Neural crest cell (in vitro differentiated cells): ENCODE results near the gene PTPN4. TPM values are rescaled to one million over a fixed set of nuclear protein-coding genes. Genes with fewer than 3 reads are reported as not detected.

ENCODE experiments used
- DNase-seq: peaks from one replicate; pipeline ENCODE4 v3.0.0; 2021; ENCODE audit warnings: low read depth, mixed read lengths, low spot score
- H3K27ac Mint-ChIP-seq: one replicate; pipeline ENCODE4 v1.8.0; 2021; ENCODE audit warnings: mild to moderate bottlenecking, mixed read lengths; ENCODE audit not compliant: unreplicated experiment
- H3K27me3 Mint-ChIP-seq: 2 replicates; pipeline ENCODE4 v1.8.0; 2021; ENCODE audit warnings: low read depth, mild to moderate bottlenecking, mixed read lengths
- H3K36me3 Mint-ChIP-seq: 2 replicates; pipeline ENCODE4 v1.8.0; 2021; ENCODE audit warnings: low read depth, mild to moderate bottlenecking, mixed read lengths
- H3K4me1 Mint-ChIP-seq: 2 replicates; pipeline ENCODE4 v1.8.0; 2021; ENCODE audit warnings: mixed read lengths
- H3K4me3 Mint-ChIP-seq: one replicate; pipeline ENCODE4 v1.8.0; 2021; ENCODE audit warnings: mild to moderate bottlenecking, mixed read lengths
- H3K9me3 Mint-ChIP-seq: 2 replicates; pipeline ENCODE4 v1.8.0; 2021; ENCODE audit warnings: mixed read lengths
- total RNA-seq: library from RNA; stranded (reverse); gene quantifications from 2 replicates; pipeline ENCODE4 v1.2.1, GENCODE V29; 2021
- TF ChIP-seq, protein P1 (sequence below): fragments of 200-600 bp; sonication (generic); conservative IDR thresholded peaks from 2 replicates; pipeline ENCODE4 v1.5.0; 2021; ENCODE audit warnings: antibody characterized with exemption, mild to moderate bottlenecking

Gene PTPN4
- total RNA-seq, 1 donor from 2014 or later = 39.3 TPM

DNA sequence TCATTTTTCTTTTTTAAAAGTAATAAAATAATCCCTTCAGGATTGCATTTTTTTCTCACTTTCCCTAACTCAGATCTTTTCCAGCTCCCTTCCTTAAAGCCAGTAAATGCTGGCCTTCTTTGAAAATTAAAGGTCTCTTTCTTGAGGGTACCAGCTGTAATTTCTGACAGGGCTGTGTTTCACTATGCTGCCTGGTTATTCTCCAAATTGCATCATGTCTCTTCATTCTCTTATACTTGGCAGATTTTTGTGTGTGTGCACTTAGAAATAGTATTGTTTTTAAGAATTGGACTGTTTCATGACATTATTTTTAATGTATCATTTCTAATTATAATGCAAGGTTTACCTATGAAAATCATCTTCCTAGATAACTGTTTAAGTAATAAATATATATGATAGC, 181.1 kb downstream of the PTPN4 start:
- H3K36me3 Mint-ChIP-seq = peaks cover 6% of the 10 kb centered on the region
- H3K4me1 Mint-ChIP-seq = no peaks in the 10 kb centered on the region
- H3K4me3 Mint-ChIP-seq = no peak overlapping the region
- H3K27me3 Mint-ChIP-seq = no peaks in the 10 kb centered on the region
- no peak overlapping the region for H3K27ac Mint-ChIP-seq
- TF ChIP-seq, protein P1, sequence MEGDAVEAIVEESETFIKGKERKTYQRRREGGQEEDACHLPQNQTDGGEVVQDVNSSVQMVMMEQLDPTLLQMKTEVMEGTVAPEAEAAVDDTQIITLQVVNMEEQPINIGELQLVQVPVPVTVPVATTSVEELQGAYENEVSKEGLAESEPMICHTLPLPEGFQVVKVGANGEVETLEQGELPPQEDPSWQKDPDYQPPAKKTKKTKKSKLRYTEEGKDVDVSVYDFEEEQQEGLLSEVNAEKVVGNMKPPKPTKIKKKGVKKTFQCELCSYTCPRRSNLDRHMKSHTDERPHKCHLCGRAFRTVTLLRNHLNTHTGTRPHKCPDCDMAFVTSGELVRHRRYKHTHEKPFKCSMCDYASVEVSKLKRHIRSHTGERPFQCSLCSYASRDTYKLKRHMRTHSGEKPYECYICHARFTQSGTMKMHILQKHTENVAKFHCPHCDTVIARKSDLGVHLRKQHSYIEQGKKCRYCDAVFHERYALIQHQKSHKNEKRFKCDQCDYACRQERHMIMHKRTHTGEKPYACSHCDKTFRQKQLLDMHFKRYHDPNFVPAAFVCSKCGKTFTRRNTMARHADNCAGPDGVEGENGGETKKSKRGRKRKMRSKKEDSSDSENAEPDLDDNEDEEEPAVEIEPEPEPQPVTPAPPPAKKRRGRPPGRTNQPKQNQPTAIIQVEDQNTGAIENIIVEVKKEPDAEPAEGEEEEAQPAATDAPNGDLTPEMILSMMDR = no peak
- no peaks in the 10 kb centered on the region for H3K9me3 Mint-ChIP-seq
- no peak for DNase-seq

DNA sequence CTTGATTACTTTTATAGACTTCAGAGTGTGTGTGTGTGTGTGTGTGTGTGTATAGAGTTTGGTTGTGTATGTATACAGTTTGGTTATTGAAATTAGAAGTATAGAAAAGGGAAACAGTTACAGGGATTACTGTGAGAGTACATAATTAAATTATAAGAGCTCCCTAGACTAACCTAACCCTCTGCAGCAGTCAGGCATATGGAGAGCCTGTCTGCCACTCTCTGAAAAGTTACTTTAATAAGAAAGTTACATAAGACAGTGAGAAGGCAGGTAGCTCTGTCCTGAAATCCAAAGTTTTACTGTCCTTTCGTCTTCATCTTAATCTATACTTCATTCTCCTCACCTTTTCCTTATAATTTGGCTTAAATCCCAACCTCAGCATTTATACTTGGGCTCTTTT, 181.7 kb downstream of the PTPN4 start:
- H3K4me1 Mint-ChIP-seq = no peaks in the 10 kb centered on the region

DNA sequence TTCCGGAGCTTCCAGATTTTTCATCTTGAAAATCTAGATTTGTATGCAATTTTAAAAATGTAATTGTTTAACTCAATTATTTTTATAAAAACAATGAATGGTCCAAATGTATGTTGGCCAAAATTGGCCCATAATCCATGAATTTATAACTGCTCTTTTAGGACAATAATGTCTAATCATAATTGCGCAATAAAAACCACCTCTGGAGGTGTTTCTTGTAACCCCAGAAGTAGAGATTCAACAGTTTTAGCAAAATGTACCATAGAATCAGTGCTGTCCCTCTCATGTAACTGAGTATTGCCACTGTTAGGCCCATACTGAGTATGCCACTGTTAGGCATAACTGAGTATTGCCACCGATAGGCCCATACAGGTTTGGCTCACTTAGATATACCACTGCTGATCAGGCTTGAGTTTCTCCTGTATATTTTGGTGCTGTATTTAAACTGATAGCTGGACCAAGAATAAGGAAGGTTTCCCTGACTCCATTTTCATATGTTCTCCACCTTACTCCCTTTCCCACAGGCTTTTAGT, 182.3 kb downstream of the PTPN4 start:
- Mint-ChIP-seq H3K4me1 (no peaks in the 10 kb centered on the region), H3K36me3 (peaks cover 3% of the 10 kb centered on the region), H3K27me3 (no peaks in the 10 kb centered on the region), H3K4me3 (no peak overlapping the region), H3K27ac (no peak overlapping the region), H3K9me3 (no peaks in the 10 kb centered on the region)
- DNase-seq = no peak
- TF ChIP-seq, protein P1 = no peak

More for the DNA sequence above, 181.7 kb downstream of the PTPN4 start:
- TF ChIP-seq, protein P1 = no peak
- Mint-ChIP-seq H3K36me3 (peaks cover 5% of the 10 kb centered on the region), H3K27ac (no peak overlapping the region), H3K4me3 (no peak overlapping the region), H3K9me3 (no peaks in the 10 kb centered on the region), H3K27me3 (no peaks in the 10 kb centered on the region)
- DNase-seq = no peak

DNA sequence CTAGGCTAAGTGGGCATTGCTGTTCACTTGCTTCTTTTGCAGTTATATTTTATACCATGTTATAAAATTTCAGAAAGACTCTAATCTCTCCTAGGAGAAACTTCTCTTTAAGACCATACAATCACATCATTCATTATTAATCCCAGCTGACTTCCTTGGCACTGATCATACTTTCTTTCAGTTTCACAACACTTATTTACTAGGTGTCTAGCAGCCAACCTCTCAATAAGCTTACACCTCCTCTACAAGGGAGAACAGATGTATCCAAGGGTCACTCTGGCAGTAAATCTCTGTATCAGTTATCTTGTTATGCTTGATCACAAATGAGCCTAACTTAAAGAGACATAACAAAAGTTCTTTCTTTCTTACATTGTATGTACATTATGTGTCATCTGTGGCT, 183.3 kb downstream of the PTPN4 start:
- TF ChIP-seq, protein P1 = no peak
- no peaks in the 10 kb centered on the region for H3K9me3 Mint-ChIP-seq
- H3K4me3 Mint-ChIP-seq = no peak overlapping the region
- H3K27me3 Mint-ChIP-seq = no peaks in the 10 kb centered on the region
- peaks cover 3% of the 10 kb centered on the region for H3K36me3 Mint-ChIP-seq
- no peaks in the 10 kb centered on the region for H3K4me1 Mint-ChIP-seq
- H3K27ac Mint-ChIP-seq = no peak overlapping the region
- no peak for DNase-seq

DNA sequence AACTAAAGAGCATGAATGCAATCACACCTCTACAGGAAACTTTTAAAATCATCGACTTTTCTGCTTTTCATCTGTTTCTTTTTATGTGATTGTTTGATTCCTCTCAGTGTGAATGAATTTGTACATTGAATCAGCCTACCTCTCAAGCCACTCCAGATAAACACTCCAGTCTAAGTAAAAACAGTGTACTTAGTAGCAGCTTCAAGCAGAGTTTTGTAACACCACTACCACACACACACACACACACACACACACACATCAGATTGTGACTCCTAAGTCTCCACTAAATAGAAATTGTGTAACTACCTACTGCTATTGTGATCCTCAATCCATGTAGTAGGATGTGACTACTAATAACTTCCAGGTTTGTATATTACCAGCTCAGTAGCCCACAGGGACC, 187.8 kb downstream of the PTPN4 start:
- Mint-ChIP-seq H3K4me3 (no peak overlapping the region), H3K27ac (no peak overlapping the region)

More for the DNA sequence above, 187.8 kb downstream of the PTPN4 start:
- Mint-ChIP-seq H3K36me3 (peaks cover 16% of the 10 kb centered on the region), H3K27me3 (no peaks in the 10 kb centered on the region), H3K4me1 (no peaks in the 10 kb centered on the region), H3K9me3 (no peaks in the 10 kb centered on the region)
- DNase-seq = no peak
- TF ChIP-seq, protein P1 = no peak
